ENCODE results near the gene ASCC3.

DNA sequence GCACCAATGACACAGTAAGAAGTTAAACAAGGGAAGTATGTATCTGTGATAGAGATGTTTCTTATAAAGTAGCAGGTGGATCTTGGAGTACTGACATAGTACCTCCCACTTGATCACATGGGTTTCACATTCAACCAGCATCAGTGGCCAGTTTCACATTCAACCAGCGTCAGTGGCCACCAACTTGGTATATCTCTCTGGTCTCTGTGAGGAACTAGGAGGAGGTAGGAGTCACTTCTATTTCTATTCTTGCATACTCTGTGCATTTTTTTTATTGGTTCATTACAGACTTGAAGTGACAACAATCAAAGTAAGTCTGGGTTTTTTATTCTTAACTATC lies 216.1 kb downstream of the ASCC3 start:
- TF ChIP-seq, protein P1, sequence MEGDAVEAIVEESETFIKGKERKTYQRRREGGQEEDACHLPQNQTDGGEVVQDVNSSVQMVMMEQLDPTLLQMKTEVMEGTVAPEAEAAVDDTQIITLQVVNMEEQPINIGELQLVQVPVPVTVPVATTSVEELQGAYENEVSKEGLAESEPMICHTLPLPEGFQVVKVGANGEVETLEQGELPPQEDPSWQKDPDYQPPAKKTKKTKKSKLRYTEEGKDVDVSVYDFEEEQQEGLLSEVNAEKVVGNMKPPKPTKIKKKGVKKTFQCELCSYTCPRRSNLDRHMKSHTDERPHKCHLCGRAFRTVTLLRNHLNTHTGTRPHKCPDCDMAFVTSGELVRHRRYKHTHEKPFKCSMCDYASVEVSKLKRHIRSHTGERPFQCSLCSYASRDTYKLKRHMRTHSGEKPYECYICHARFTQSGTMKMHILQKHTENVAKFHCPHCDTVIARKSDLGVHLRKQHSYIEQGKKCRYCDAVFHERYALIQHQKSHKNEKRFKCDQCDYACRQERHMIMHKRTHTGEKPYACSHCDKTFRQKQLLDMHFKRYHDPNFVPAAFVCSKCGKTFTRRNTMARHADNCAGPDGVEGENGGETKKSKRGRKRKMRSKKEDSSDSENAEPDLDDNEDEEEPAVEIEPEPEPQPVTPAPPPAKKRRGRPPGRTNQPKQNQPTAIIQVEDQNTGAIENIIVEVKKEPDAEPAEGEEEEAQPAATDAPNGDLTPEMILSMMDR (conservative IDR thresholded peaks at IDR 0.05; ENCODE audit: low read depth, low read length) = no peak
- TF ChIP-seq POLR2A (IDR thresholded peaks at IDR 0.05; ENCODE audit: low read depth, low read length) = no peak
- no peak for TF ChIP-seq MXI1 (IDR thresholded peaks at IDR 0.05; ENCODE audit: borderline replicate concordance, low read depth, low read length)
- TF ChIP-seq, protein P2, sequence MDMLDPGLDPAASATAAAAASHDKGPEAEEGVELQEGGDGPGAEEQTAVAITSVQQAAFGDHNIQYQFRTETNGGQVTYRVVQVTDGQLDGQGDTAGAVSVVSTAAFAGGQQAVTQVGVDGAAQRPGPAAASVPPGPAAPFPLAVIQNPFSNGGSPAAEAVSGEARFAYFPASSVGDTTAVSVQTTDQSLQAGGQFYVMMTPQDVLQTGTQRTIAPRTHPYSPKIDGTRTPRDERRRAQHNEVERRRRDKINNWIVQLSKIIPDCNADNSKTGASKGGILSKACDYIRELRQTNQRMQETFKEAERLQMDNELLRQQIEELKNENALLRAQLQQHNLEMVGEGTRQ (IDR thresholded peaks at IDR 0.05; ENCODE audit: low read depth, low read length) = no peak
- TF ChIP-seq RFX5 (IDR thresholded peaks at IDR 0.05; ENCODE audit: low read depth, low read length) = no peak
- TF ChIP-seq CEBPB (IDR thresholded peaks at IDR 0.05; ENCODE audit: low read depth, low read length) = no peak
- no peak for TF ChIP-seq FOS (IDR thresholded peaks at IDR 0.05; ENCODE audit: low read depth, low read length)
- TF ChIP-seq SMC3 (IDR thresholded peaks at IDR 0.05; ENCODE audit: low read depth, low read length) = no peak
- no peak for TF ChIP-seq RAD21 (IDR thresholded peaks at IDR 0.05; ENCODE audit: low read length)
- TF ChIP-seq BHLHE40 (IDR thresholded peaks at IDR 0.05; ENCODE audit: low read depth, low read length) = no peak
- TF ChIP-seq, protein P3, sequence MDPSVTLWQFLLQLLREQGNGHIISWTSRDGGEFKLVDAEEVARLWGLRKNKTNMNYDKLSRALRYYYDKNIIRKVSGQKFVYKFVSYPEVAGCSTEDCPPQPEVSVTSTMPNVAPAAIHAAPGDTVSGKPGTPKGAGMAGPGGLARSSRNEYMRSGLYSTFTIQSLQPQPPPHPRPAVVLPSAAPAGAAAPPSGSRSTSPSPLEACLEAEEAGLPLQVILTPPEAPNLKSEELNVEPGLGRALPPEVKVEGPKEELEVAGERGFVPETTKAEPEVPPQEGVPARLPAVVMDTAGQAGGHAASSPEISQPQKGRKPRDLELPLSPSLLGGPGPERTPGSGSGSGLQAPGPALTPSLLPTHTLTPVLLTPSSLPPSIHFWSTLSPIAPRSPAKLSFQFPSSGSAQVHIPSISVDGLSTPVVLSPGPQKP (IDR thresholded peaks at IDR 0.05; ENCODE audit: borderline replicate concordance, low read depth, low read length) = no peak
